Loucy (cell line): ENCODE data around the gene TBCC.

Experiments
- H2AFZ ChIP-seq: fragments of 200-600 bp; sonication (generic); 2 replicates; pipeline ENCODE4 v1.6.0; 2016; ENCODE audit warnings: antibody characterized with exemption, mild to moderate bottlenecking, low read length, moderate library complexity
- H3F3A ChIP-seq: fragments of 200-600 bp; 2 replicates; pipeline ENCODE4 v1.6.0; 2016; ENCODE audit warnings: antibody characterized with exemption, low read depth, mild to moderate bottlenecking
- H3K27me3 ChIP-seq: fragments of 200-600 bp; sonication (generic); 2 replicates; pipeline ENCODE4 v1.6.1; 2014; ENCODE audit warnings: low read length, mild to moderate bottlenecking; ENCODE audit not compliant: insufficient read depth, poor library complexity, severe bottlenecking
- H3K36me3 ChIP-seq: fragments of 200-600 bp; sonication (generic); 2 replicates; pipeline ENCODE4 v1.6.1; 2016; ENCODE audit warnings: low read length; ENCODE audit not compliant: insufficient read depth
- H3K4me1 ChIP-seq: fragments of 200-600 bp; sonication (generic); 2 replicates; pipeline ENCODE4 v1.5.1; 2014; ENCODE audit warnings: low read length, mild to moderate bottlenecking; ENCODE audit not compliant: insufficient read depth, poor library complexity, severe bottlenecking
- H3K4me2 ChIP-seq: fragments of 200-600 bp; sonication (generic); 2 replicates; pipeline ENCODE4 v1.6.0; 2014; ENCODE audit warnings: antibody characterized with exemption, low read length, low read depth, mild to moderate bottlenecking; ENCODE audit not compliant: poor library complexity, severe bottlenecking
- H3K4me3 ChIP-seq: fragments of 200-600 bp; sonication (generic); 2 replicates; pipeline ENCODE4 v1.5.1; 2014; ENCODE audit warnings: low read length, mild to moderate bottlenecking, mixed read lengths; ENCODE audit not compliant: poor library complexity, severe bottlenecking
- H3K79me2 ChIP-seq: fragments of 200-600 bp; sonication (generic); 2 replicates; pipeline ENCODE4 v1.6.1; 2014; ENCODE audit warnings: low read length; ENCODE audit not compliant: insufficient read depth
- H3K9ac ChIP-seq: fragments of 200-600 bp; sonication (generic); 2 replicates; pipeline ENCODE4 v1.6.0; 2014; ENCODE audit warnings: mild to moderate bottlenecking, low read depth, low read length, moderate library complexity; ENCODE audit not compliant: poor library complexity, severe bottlenecking
- H3K9me2 ChIP-seq: fragments of 200-600 bp; sonication (generic); replicated peaks from 2 replicates; pipeline ENCODE4 v1.6.1; 2016; ENCODE audit warnings: low read depth, low read length, mixed read lengths
- H3K9me3 ChIP-seq: fragments of 200-600 bp; sonication (generic); 2 replicates; pipeline ENCODE4 v1.6.1; 2014; ENCODE audit warnings: mild to moderate bottlenecking, antibody characterized with exemption, low read length, low read depth; ENCODE audit not compliant: insufficient read depth
- H4K20me1 ChIP-seq: fragments of 200-600 bp; sonication (generic); 2 replicates; pipeline ENCODE4 v1.6.0; 2014; ENCODE audit warnings: antibody characterized with exemption, low read length, mild to moderate bottlenecking; ENCODE audit not compliant: insufficient read depth, poor library complexity, severe bottlenecking
- EZH2phosphoT487 ChIP-seq: fragments of 200-600 bp; IDR thresholded peaks from 2 replicates; pipeline ENCODE4 v1.6.1; 2018; ENCODE audit warnings: antibody characterized with exemption, mild to moderate bottlenecking, moderate library complexity, borderline replicate concordance
- TF ChIP-seq, protein P1 (sequence below): fragments of 200-600 bp; sonication (generic); conservative IDR thresholded peaks from 2 replicates; pipeline ENCODE4 v1.5.1; 2014; ENCODE audit warnings: mild to moderate bottlenecking, antibody characterized with exemption, low read length

The TBCC gene, protein sequence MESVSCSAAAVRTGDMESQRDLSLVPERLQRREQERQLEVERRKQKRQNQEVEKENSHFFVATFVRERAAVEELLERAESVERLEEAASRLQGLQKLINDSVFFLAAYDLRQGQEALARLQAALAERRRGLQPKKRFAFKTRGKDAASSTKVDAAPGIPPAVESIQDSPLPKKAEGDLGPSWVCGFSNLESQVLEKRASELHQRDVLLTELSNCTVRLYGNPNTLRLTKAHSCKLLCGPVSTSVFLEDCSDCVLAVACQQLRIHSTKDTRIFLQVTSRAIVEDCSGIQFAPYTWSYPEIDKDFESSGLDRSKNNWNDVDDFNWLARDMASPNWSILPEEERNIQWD

DNA sequence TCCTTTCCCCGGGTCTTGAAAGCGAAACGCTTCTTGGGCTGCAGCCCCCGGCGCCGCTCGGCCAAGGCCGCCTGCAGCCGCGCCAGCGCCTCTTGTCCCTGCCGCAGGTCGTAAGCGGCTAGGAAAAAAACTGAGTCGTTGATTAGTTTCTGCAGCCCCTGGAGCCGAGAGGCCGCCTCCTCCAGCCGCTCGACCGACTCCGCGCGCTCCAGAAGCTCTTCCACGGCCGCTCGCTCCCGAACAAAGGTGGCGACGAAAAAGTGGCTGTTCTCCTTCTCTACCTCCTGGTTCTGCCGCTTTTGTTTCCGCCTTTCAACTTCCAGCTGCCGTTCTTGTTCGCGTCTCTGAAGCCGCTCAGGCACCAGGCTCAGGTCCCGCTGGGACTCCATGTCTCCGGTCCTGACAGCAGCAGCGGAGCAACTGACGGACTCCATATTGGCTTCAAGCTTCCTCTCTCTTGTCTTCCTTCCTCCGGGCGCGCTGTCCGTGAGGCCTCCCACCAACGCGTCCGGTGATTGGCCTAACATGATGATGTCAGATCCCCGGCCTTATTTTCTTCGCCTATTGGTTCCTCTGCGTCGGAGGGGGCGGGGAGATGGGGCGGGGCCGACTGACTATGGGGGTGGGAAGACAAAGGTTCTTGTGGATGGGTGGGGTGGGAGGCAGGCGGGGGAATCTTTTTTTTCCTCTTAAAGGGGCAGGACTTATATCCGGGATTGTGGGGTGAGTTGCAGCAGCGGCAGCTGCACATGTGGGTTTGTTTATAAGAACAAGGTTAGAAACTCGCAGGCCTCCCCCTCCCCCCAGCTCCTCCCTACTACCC lies at the start of gene TBCC:
Gene TBCC, minus strand, starts transcription at position 464 of the 823 bp plus-strand sequence. Its CDS starts 30 bp downstream, at position 434.
- peaks cover 44% of the 10 kb centered on the region for H3K79me2 ChIP-seq
- peaks cover 42% of the 10 kb centered on the region for H3K4me1 ChIP-seq
- H3K9me2 ChIP-seq: no peaks in the 10 kb centered on the region
- H3K4me3 ChIP-seq: peak within 1 kb of the TSS; percentile 92
- peak within 1 kb of the TSS; percentile 92 for H2AFZ ChIP-seq
- H3K36me3 ChIP-seq: no peaks in the 10 kb centered on the region
- H4K20me1 ChIP-seq: peaks cover 22% of the 10 kb centered on the region
- peak within 1 kb of the TSS; percentile 93 for H3K9ac ChIP-seq
- H3F3A ChIP-seq: peaks cover 8% of the 10 kb centered on the region; the same call in 1 of the 2 replicates
- H3K9me3 ChIP-seq: no peaks in the 10 kb centered on the region
- peak within 1 kb of the TSS; percentile 99 for H3K4me2 ChIP-seq
- no peaks in the 10 kb centered on the region for H3K27me3 ChIP-seq
- TF ChIP-seq, protein P1, sequence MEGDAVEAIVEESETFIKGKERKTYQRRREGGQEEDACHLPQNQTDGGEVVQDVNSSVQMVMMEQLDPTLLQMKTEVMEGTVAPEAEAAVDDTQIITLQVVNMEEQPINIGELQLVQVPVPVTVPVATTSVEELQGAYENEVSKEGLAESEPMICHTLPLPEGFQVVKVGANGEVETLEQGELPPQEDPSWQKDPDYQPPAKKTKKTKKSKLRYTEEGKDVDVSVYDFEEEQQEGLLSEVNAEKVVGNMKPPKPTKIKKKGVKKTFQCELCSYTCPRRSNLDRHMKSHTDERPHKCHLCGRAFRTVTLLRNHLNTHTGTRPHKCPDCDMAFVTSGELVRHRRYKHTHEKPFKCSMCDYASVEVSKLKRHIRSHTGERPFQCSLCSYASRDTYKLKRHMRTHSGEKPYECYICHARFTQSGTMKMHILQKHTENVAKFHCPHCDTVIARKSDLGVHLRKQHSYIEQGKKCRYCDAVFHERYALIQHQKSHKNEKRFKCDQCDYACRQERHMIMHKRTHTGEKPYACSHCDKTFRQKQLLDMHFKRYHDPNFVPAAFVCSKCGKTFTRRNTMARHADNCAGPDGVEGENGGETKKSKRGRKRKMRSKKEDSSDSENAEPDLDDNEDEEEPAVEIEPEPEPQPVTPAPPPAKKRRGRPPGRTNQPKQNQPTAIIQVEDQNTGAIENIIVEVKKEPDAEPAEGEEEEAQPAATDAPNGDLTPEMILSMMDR: no peak
- TF ChIP-seq EZH2phosphoT487: no peak

DNA sequence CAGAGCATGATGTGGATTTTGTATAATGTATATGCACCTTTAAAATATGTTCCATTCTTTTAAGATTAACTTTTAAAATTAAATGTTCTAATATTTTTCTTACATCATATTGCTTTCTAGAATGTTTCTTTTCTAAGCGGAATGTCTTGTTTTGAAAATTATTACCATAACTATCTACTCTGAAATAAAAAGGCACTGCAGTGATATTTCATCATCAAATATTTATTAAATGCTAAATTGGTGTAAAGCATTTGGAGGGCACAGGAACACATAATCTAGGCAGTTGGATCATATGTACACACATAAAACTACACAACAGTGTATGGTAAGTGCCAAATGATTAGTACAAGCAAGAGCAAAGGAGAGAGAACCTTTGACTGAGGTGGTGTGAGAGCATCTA lies 49.7 kb upstream of the TBCC start:
- H3K9ac ChIP-seq: no peak overlapping the region
- no peaks in the 10 kb centered on the region for H3K9me2 ChIP-seq
- H3K27me3 ChIP-seq: no peaks in the 10 kb centered on the region
- H4K20me1 ChIP-seq: no peaks in the 10 kb centered on the region
- H3K36me3 ChIP-seq: no peaks in the 10 kb centered on the region
- no peak overlapping the region for H3K4me3 ChIP-seq
- TF ChIP-seq, protein P1: no peak
- no peak for TF ChIP-seq EZH2phosphoT487
- H2AFZ ChIP-seq: no peak overlapping the region
- peaks cover 2% of the 10 kb centered on the region for H3K4me1 ChIP-seq
- H3F3A ChIP-seq: no peaks in the 10 kb centered on the region
- H3K79me2 ChIP-seq: peaks cover 19% of the 10 kb centered on the region; the same call in 1 of the 2 replicates
- H3K4me2 ChIP-seq: no peak overlapping the region
- H3K9me3 ChIP-seq: no peaks in the 10 kb centered on the region

DNA sequence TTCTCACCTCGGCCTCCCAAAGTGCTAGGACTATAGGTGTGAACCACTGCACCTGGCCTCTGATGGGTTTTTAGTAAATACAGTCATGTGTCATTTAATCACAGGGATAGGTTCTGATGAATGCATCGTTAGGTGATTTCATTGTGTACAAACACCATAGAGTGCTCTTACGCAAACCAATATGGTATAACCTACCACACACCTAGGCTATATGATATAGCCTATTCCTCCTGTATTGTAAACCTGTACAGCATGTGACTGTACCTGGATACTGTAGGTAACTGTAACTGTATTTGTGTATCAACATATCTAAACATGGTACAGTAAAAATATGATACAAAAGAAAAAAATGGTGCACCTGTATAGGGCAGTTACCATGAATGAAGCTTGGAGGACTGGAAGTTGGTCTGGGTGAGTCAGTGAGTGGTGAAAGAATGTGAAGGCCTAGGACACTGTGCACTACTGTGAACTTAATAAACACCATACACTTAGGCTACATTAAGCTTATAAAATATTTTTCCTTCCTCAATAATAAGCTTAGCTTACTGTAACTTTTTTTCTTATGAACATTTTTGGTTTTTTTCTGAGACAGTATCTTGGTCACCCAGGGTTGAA lies 45.9 kb upstream of the TBCC start:
- H3K79me2 ChIP-seq: peaks cover 49% of the 10 kb centered on the region
- H3K36me3 ChIP-seq: no peaks in the 10 kb centered on the region
- H3F3A ChIP-seq: no peaks in the 10 kb centered on the region
- no peaks in the 10 kb centered on the region for H3K27me3 ChIP-seq
- H4K20me1 ChIP-seq: peaks cover 8% of the 10 kb centered on the region
- H3K4me2 ChIP-seq: no peak overlapping the region
- H3K4me3 ChIP-seq: no peak overlapping the region
- H3K9me2 ChIP-seq: no peaks in the 10 kb centered on the region
- no peak for TF ChIP-seq EZH2phosphoT487
- TF ChIP-seq, protein P1: no peak
- no peak overlapping the region for H2AFZ ChIP-seq
- H3K4me1 ChIP-seq: peaks cover 22% of the 10 kb centered on the region
- no peaks in the 10 kb centered on the region for H3K9me3 ChIP-seq
- H3K9ac ChIP-seq: no peak overlapping the region
